Astrocyte of the spinal cord (primary cell): ENCODE data around the gene CACNA1A.

Experiments used
- DNase-seq: peaks from one replicate; pipeline ENCODE4 v3.0.0; 2011; ENCODE audit warnings: low read depth, low spot score
- H3K4me3 ChIP-seq: 2 replicates; pipeline ENCODE4 v1.5.1; 2011; ENCODE audit warnings: low read depth, mild to moderate bottlenecking, low read length, moderate library complexity
- CTCF ChIP-seq: IDR thresholded peaks from 2 replicates; pipeline ENCODE4 v1.5.1; 2012; ENCODE audit warnings: low read depth, mild to moderate bottlenecking, low read length, inconsistent platforms
- in situ Hi-C: cut with HindIII; loops from 2 replicates; pipeline ENCODE4 v1.10.0; 2017; ENCODE audit warnings: low sequenced_read_pairs

Gene CACNA1A

GRCh38 chr19:13353625-13354024 is 152.7 kb downstream of the CACNA1A start:
- TF ChIP-seq CTCF: no peak
- no peak overlapping the region for H3K4me3 ChIP-seq
- DNase-seq: no peak
- in situ Hi-C loops: no loop called here

GRCh38 chr19:13350759-13351158 is 155.5 kb downstream of the CACNA1A start:
- in situ Hi-C loops: no loop called here

GRCh38 chr19:13350072-13350471 is 156.2 kb downstream of the CACNA1A start:
- H3K4me3 ChIP-seq: no peak overlapping the region
- DNase-seq: no peak
- no peak for TF ChIP-seq CTCF
- in situ Hi-C loops: no loop called here

More at GRCh38 chr19:13350759-13351158, 155.5 kb downstream of the CACNA1A start:
- no peak for TF ChIP-seq CTCF
- H3K4me3 ChIP-seq: no peak overlapping the region
- DNase-seq: no peak

GRCh38 chr19:13347367-13347766 is 158.9 kb downstream of the CACNA1A start:
- DNase-seq: no peak
- in situ Hi-C loops: no loop called here
- no peak overlapping the region for H3K4me3 ChIP-seq
- TF ChIP-seq CTCF: no peak

GRCh38 chr19:13343514-13343913 is 162.8 kb downstream of the CACNA1A start:
- no peak overlapping the region for H3K4me3 ChIP-seq
- no peak for DNase-seq
- in situ Hi-C loops: no loop called here
- TF ChIP-seq CTCF: no peak

- TF ChIP-seq CTCF: no peak
- in situ Hi-C loops: no loop called here
- H3K4me3 ChIP-seq: no peak overlapping the region
- DNase-seq: no peak
Observed at GRCh38 chr19:13342672-13343071, 163.6 kb downstream of the CACNA1A start.

- no peak for TF ChIP-seq CTCF
- no peak overlapping the region for H3K4me3 ChIP-seq
- DNase-seq: no peak
- in situ Hi-C loops: no loop called here
Observed at GRCh38 chr19:13339869-13340268, 166.4 kb downstream of the CACNA1A start.
